ENCODE measurements around the gene DUSP12. TPM values are rescaled to one million over a fixed set of nuclear protein-coding genes. Genes with fewer than 3 reads are reported as not detected.

DUSP12 gene
- total and polyA plus RNA-seq, 3 donors from 2014 or later, result 21.8 to 31.8 (median 23.6) TPM

- intact Hi-C loops (cut with DNase I; ENCODE audit: low total_unique reads), result no loop called here
- peak; percentile 89 for DNase-seq
- 0 to 1% methylated on average over 6 to 79 of the region's 83 CpGs for WGBS, 2 donors
- TF ChIP-seq POLR2A (IDR thresholded peaks at IDR 0.05) (no peak), CTCF (IDR thresholded peaks at IDR 0.05) (no peak)
- Histone ChIP-seq H3K36me3 (ENCODE audit: low read depth, missing control alignments) (no peaks in the 10 kb centered on the region), H3K27ac (peak overlapping the region; percentile 81 to 87), H3K9me3 (no peaks in the 10 kb centered on the region), H3K4me1 (peaks cover 7% of the 10 kb centered on the region), H3K27me3 (no peaks in the 10 kb centered on the region), H3K4me3 (peak overlapping the region; percentile 62 to 92)
Measured at GRCh38 chr1:161726473-161727255, 22.9 kb upstream of the DUSP12 start.

GRCh38 chr1:161727256-161727924 lies 22.2 kb upstream of the DUSP12 start:
- H3K4me3 ChIP-seq, result peak overlapping the region; percentile 62 to 92
- 1 to 7% methylated on average over 34 to 38 of the region's 38 CpGs for WGBS, 2 donors

GRCh38 chr1:161728376-161729226 lies 21.0 kb upstream of the DUSP12 start:
- H3K4me3 ChIP-seq, result no peak overlapping the region
- WGBS, 2 donors, result 79 to 87% methylated on average over 7 of the region's 7 CpGs
- no peak for DNase-seq
- H3K27me3 ChIP-seq, result no peaks in the 10 kb centered on the region
- intact Hi-C loops (cut with DNase I; ENCODE audit: low total_unique reads), result no loop called here
- no peak overlapping the region for H3K27ac ChIP-seq
- TF ChIP-seq POLR2A (IDR thresholded peaks at IDR 0.05) (no peak), CTCF (IDR thresholded peaks at IDR 0.05) (no peak)
- no peaks in the 10 kb centered on the region for H3K36me3 ChIP-seq (ENCODE audit: low read depth, missing control alignments)
- H3K9me3 ChIP-seq, result no peaks in the 10 kb centered on the region
- peaks cover 7% of the 10 kb centered on the region for H3K4me1 ChIP-seq

More at GRCh38 chr1:161727256-161727924, 22.2 kb upstream of the DUSP12 start:
- TF ChIP-seq CTCF (IDR thresholded peaks at IDR 0.05), result no peak
- TF ChIP-seq POLR2A (IDR thresholded peaks at IDR 0.05), result no peak
- intact Hi-C loops (cut with DNase I; ENCODE audit: low total_unique reads), result no loop called here
- no peaks in the 10 kb centered on the region for H3K27me3 ChIP-seq
- H3K9me3 ChIP-seq, result no peaks in the 10 kb centered on the region
- peaks cover 7% of the 10 kb centered on the region for H3K4me1 ChIP-seq
- H3K36me3 ChIP-seq (ENCODE audit: low read depth, missing control alignments), result no peaks in the 10 kb centered on the region
- peak overlapping the region; percentile 81 to 87 for H3K27ac ChIP-seq
- DNase-seq, result no peak

GRCh38 chr1:161730050-161730564 lies 19.5 kb upstream of the DUSP12 start:
- TF ChIP-seq CTCF (IDR thresholded peaks at IDR 0.05) (no peak), POLR2A (IDR thresholded peaks at IDR 0.05) (no peak)
- Histone ChIP-seq H3K9me3 (no peaks in the 10 kb centered on the region), H3K27ac (no peak overlapping the region), H3K27me3 (no peaks in the 10 kb centered on the region), H3K36me3 (ENCODE audit: low read depth, missing control alignments) (no peaks in the 10 kb centered on the region), H3K4me1 (peaks cover 7% of the 10 kb centered on the region), H3K4me3 (no peak overlapping the region)
- no peak for DNase-seq
- 77 to 96% methylated on average over 6 of the region's 6 CpGs for WGBS, 2 donors
- intact Hi-C loops (cut with DNase I; ENCODE audit: low total_unique reads), result no loop called here

All from testis (tissue), 3 donors.